HG03565 (cell line): ENCODE measurements around the gene KAZALD1.

ENCODE experiments used
- ATAC-seq: cut with Tn5 transposase; IDR thresholded peaks from one replicate; pipeline ENCODE4 v1.9.1; 2021; ENCODE audit warnings: mild to moderate bottlenecking, moderate library complexity; ENCODE audit not compliant: unreplicated experiment

The KAZALD1 gene

GRCh38 chr10:101061624-101062231 lies at the start of gene KAZALD1:
KAZALD1 (plus strand) TSS chr10:101061989; CDS start chr10:101062593, 604 bp downstream.
- no peak for ATAC-seq

- ATAC-seq = peak; percentile 59
Measured at GRCh38 chr10:101012525-101013364, 49.0 kb upstream of the KAZALD1 start.

- ATAC-seq = no peak
Measured at GRCh38 chr10:101013365-101013825, 48.4 kb upstream of the KAZALD1 start.

GRCh38 chr10:101014230-101014884 lies 47.4 kb upstream of the KAZALD1 start:
- no peak for ATAC-seq

GRCh38 chr10:101014966-101015581 lies 46.7 kb upstream of the KAZALD1 start:
- ATAC-seq = no peak

DNA sequence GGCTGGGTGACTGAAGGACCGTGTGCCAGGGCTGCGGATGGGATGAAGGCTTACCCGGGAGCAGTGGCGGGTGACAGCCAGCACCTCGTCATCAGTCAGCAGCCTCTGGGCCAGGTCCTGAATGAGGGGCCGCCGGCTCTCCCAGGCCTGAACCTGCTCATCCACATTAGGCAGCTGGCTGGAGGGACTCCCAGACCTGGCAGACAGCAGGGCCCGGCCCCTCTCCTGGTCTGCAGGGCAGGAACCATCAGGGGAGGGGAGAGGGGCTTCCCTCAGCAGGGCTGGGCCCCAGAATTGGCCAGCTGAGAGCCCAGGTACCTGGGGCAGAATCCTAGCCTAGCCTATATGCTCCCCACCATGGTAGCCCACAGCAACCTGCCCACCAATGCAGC lies 46.2 kb upstream of the KAZALD1 start:
- ATAC-seq = no peak

DNA sequence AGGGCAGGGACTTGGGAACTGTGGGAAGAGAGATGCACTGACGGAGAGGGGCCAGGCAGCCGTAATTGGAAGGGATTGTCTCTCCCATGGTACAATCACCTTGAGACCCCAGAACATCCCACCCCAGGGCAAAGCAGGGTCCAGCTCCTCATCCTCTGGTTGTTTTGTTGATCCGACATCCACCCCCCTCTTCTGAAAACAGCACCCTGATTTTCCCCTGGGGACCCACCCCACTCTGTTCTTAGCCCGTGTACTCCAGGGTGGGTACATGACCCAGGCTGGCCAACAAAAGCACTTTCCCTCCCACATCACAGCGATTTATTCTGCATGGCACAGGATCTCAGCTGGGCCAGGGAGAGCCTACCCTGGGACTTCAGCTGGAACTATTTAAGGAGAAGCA lies 45.0 kb upstream of the KAZALD1 start:
- ATAC-seq = no peak

DNA sequence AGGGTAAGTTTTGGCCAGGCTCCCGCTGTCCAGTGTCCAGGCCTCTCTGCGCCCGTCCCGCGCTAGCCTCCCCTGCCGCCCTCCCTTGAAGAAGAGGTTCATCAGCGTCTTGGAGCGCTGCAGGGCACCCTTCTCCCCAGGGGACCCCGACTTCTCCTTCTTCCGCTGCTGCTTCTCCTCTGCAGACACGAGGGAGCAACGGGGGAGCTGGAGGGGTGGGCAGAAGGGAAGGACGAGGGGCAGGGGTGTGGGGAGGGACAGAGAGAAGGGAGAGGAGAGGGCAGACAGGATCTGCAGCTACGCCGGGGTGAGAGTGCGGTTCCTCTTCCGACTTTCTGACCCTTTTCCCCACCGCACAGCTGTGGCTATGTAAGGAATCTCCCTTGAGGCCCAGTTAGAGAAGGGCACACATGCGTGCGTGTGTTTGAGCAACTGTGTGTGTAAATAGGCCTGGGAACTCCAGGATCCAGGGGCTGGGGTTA lies 43.6 kb upstream of the KAZALD1 start:
- no peak for ATAC-seq

GRCh38 chr10:101018600-101019439 lies 43.0 kb upstream of the KAZALD1 start:
- no peak for ATAC-seq

DNA sequence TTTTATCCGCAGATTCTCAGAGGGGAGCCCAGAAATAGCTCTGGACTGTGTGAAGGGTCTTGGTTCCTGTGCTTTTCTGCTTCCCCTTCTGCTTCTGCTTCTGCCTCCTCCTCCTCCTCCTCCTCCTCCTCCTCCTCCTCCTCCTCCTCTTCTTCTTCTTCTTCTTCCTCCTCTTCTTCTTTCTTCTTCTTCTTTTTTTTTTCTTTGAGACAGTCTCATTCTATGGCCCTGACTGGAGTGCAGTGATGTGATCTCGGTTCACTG lies 42.4 kb upstream of the KAZALD1 start:
- ATAC-seq = no peak

DNA sequence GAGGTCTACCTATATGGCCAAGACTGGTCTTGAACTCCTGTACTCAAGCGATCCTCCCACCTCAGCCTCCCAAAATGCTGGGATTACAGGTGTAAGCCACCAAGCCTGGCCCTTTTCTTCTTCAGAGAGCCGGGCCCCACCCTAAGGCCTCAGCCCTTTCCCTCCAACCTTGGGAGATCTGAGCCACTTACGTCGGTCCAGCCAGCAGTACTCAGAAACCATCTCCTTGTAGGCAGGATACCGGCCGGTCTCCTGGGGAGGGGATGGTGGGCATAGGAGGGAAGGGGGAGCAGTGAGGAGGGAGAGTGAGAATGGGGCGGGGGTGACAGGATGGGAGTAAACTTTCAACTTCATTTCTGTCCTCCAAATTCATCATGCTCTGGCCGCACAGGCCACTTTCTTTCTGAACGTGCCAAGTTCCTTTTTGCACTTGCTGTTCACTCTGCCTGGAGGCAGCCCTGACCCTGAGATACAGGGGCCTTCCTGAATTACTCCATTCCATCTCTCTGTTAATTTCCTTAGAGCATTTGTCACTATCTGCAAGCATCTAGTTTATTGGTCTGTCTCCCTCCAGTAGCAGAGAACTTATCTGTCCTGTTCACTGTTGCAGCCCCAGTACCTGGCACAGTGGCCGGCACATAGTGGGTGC lies 41.2 kb upstream of the KAZALD1 start:
- no peak for ATAC-seq

DNA sequence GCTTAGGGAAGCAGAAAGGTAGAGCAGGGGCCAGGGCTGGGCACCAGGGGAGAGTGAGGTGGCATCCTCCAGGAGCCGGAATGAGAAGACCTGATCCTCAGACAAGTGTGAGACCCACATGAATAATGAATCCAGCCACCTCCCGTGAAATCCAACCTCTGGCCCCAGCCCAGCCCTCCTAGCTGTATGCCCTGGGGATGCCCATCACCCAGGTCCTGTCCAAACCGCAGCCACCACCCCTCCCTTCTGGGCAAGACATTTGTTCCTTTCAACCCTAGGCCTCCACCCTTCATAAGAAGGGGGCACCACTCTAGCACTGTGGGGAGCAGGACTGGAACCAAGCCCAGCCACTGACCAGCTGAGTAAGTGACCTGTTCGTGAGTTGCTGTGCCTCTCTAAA lies 40.5 kb upstream of the KAZALD1 start:
- ATAC-seq = no peak

GRCh38 chr10:101021692-101022251 lies 40.0 kb upstream of the KAZALD1 start:
- no peak for ATAC-seq

DNA sequence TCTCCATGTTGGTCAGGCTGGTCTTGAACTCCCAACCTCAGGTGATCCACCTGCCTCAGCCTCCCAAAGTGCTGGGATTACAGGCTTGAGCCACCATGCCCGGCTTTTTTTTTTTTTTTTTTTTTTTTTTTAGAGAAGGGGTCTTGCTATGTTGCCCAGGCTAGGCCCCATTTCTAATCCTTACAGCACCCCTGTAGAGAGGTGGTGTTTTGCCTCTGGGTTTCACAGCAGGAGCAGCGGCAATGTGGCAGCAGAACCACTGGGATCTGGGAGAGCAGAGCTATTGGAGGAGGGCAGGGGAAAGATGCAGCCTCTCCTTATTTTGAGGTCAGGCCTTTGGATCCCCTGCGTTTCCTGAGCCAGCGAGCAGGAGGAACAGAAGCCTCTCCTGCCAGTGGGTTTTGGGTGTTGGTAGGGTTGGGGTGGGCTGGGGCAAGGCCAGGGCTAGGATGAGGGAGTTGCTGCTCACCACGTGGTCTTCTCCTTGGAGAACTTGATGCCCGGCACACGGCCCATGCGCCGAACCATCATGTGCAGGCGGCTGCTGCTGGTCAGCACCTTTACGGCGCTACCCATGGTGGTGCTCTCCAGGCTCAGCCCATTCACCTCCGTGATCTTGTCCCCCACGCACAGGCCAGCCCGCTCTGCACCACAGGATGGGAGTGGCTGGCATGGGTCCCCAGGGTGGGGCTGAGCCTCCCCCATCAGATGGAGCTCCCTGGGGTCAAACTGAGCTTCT lies 38.7 kb upstream of the KAZALD1 start:
- no peak for ATAC-seq

GRCh38 chr10:101027106-101027720 lies 34.6 kb upstream of the KAZALD1 start:
- no peak for ATAC-seq

GRCh38 chr10:101028446-101029337 lies 33.1 kb upstream of the KAZALD1 start:
- ATAC-seq = no peak

GRCh38 chr10:101029520-101030295 lies 32.1 kb upstream of the KAZALD1 start:
- no peak for ATAC-seq
